Activated T-cell treated with anti-CD3 and anti-CD28 coated beads, Interleukin-2, amount 50 U/mL, for 4 hours (primary cell): Measurements from ENCODE around the gene BUB3. TPM values are rescaled to one million over a fixed set of nuclear protein-coding genes. Genes with fewer than 3 reads are reported as not detected.
"Not testable (repeated sequence)": the region's sequence is repeated elsewhere in the genome, so short reads cannot be mapped to it uniquely, and the experiment has no call there.

Experiments used
- ATAC-seq, 2 donors: fragments of 200-7000 bp; cut with Tn5 transposase; one replicate each; pipeline ENCODE4 v1.10.0; 2021
- DNase-seq: peaks from one replicate; pipeline ENCODE4 v3.0.0-alpha.2; 2020
- H3K27me3 Mint-ChIP-seq: one replicate; pipeline ENCODE4 v1.8.0; 2021; ENCODE audit warnings: low read depth, mixed read lengths
- H3K36me3 Mint-ChIP-seq: one replicate; pipeline ENCODE4 v1.8.0; 2022; ENCODE audit warnings: mixed read lengths; ENCODE audit not compliant: insufficient read depth
- H3K4me1 Mint-ChIP-seq: one replicate; pipeline ENCODE4 v1.8.0; 2021; ENCODE audit warnings: low read depth, mixed read lengths
- H3K4me3 Mint-ChIP-seq: one replicate; pipeline ENCODE4 v1.8.0; 2021; ENCODE audit warnings: mild to moderate bottlenecking, moderate library complexity, mixed read lengths
- H3K9me3 Mint-ChIP-seq: one replicate; pipeline ENCODE4 v1.8.0; 2021; ENCODE audit warnings: mixed read lengths
- total RNA-seq, 3 donors: library from RNA; stranded (reverse); gene quantifications; one replicate each; pipeline ENCODE4 v1.2.1, GENCODE V29; 2021

Gene BUB3
- total RNA-seq, 3 donors from 2014 or later, result 169 to 185 (median 173) TPM

GRCh38 chr10:123158682-123159081, 4.5 kb downstream of the BUB3 start:
- Mint-ChIP-seq H3K36me3 (peaks cover 62% of the 10 kb centered on the region), H3K9me3 (no peaks in the 10 kb centered on the region), H3K4me1 (peaks cover 73% of the 10 kb centered on the region), H3K4me3 (peak overlapping the region; percentile 9), H3K27me3 (no peaks in the 10 kb centered on the region)
- ATAC-seq, result no peak
- no peak for DNase-seq

- Mint-ChIP-seq H3K27me3 (no peaks in the 10 kb centered on the region), H3K4me1 (peaks cover 68% of the 10 kb centered on the region), H3K4me3 (peak overlapping the region; percentile 42), H3K36me3 (peaks cover 66% of the 10 kb centered on the region), H3K9me3 (no peaks in the 10 kb centered on the region)
- DNase-seq (no peak), ATAC-seq (peak; percentile 71 to 82)
These were observed 6.2 kb downstream of the BUB3 start for GRCh38 chr10:123160311-123160980.

GRCh38 chr10:123164319-123164718, 10.1 kb downstream of the BUB3 start:
- no peak for DNase-seq
- Mint-ChIP-seq H3K9me3 (no peaks in the 10 kb centered on the region), H3K4me3 (no peak overlapping the region), H3K27me3 (no peaks in the 10 kb centered on the region), H3K4me1 (peaks cover 35% of the 10 kb centered on the region), H3K36me3 (peaks cover 52% of the 10 kb centered on the region)
- ATAC-seq, result no peak

- no peak for ATAC-seq
- Mint-ChIP-seq H3K4me3 (no peak overlapping the region), H3K36me3 (peaks cover 49% of the 10 kb centered on the region), H3K4me1 (peaks cover 23% of the 10 kb centered on the region), H3K27me3 (no peaks in the 10 kb centered on the region), H3K9me3 (no peaks in the 10 kb centered on the region)
- no peak for DNase-seq
These were observed 11.4 kb downstream of the BUB3 start for GRCh38 chr10:123165445-123166072.

- peaks cover 45% of the 10 kb centered on the region for H3K36me3 Mint-ChIP-seq
- no peak for ATAC-seq
- no peak for DNase-seq
- H3K9me3 Mint-ChIP-seq, result no peaks in the 10 kb centered on the region
- H3K27me3 Mint-ChIP-seq, result no peaks in the 10 kb centered on the region
- H3K4me1 Mint-ChIP-seq, result peaks cover 13% of the 10 kb centered on the region
- no peak overlapping the region for H3K4me3 Mint-ChIP-seq
These were observed 12.4 kb downstream of the BUB3 start for GRCh38 chr10:123166618-123167017.

- H3K4me3 Mint-ChIP-seq, result no peak overlapping the region
- ATAC-seq (no peak), DNase-seq (no peak)
- no peaks in the 10 kb centered on the region for H3K9me3 Mint-ChIP-seq
- peaks cover 5% of the 10 kb centered on the region for H3K4me1 Mint-ChIP-seq
- H3K27me3 Mint-ChIP-seq, result no peaks in the 10 kb centered on the region
- peaks cover 37% of the 10 kb centered on the region for H3K36me3 Mint-ChIP-seq
These were observed 16.8 kb downstream of the BUB3 start for GRCh38 chr10:123170961-123171360.

GRCh38 chr10:123171616-123172015, 17.4 kb downstream of the BUB3 start:
- not testable (repeated sequence) for H3K27me3 Mint-ChIP-seq, ATAC-seq, H3K4me1 Mint-ChIP-seq, DNase-seq, H3K9me3 Mint-ChIP-seq, H3K4me3 Mint-ChIP-seq
- peaks cover 41% of the 10 kb centered on the region for H3K36me3 Mint-ChIP-seq

- ATAC-seq, result no peak
- no peak for DNase-seq
- Mint-ChIP-seq H3K36me3 (peaks cover 46% of the 10 kb centered on the region), H3K27me3 (no peaks in the 10 kb centered on the region), H3K9me3 (peaks cover 3% of the 10 kb centered on the region), H3K4me3 (no peak overlapping the region), H3K4me1 (no peaks in the 10 kb centered on the region)
These were observed 21.5 kb downstream of the BUB3 start for GRCh38 chr10:123175389-123176387.

- H3K4me1 Mint-ChIP-seq, result not testable (repeated sequence)
These were observed 24.2 kb downstream of the BUB3 start for GRCh38 chr10:123178390-123178789.

GRCh38 chr10:123180101-123181090, 26.2 kb downstream of the BUB3 start:
- no peak overlapping the region for H3K4me3 Mint-ChIP-seq
- H3K36me3 Mint-ChIP-seq, result peaks cover 47% of the 10 kb centered on the region

More at GRCh38 chr10:123178390-123178789, 24.2 kb downstream of the BUB3 start:
- not testable (repeated sequence) for ATAC-seq, H3K27me3 Mint-ChIP-seq, H3K9me3 Mint-ChIP-seq, DNase-seq, H3K4me3 Mint-ChIP-seq
- H3K36me3 Mint-ChIP-seq, result peaks cover 45% of the 10 kb centered on the region

GRCh38 chr10:123183724-123184123, 29.5 kb downstream of the BUB3 start:
- ATAC-seq, result no peak
- H3K4me1 Mint-ChIP-seq, result no peaks in the 10 kb centered on the region

More at GRCh38 chr10:123180101-123181090, 26.2 kb downstream of the BUB3 start:
- no peaks in the 10 kb centered on the region for H3K4me1 Mint-ChIP-seq
- DNase-seq, result no peak
- H3K9me3 Mint-ChIP-seq, result peaks cover 21% of the 10 kb centered on the region
- no peaks in the 10 kb centered on the region for H3K27me3 Mint-ChIP-seq
- ATAC-seq, result no peak

GRCh38 chr10:123187781-123188180, 33.6 kb downstream of the BUB3 start:
- H3K36me3 Mint-ChIP-seq, result peaks cover 46% of the 10 kb centered on the region
- H3K27me3 Mint-ChIP-seq, result no peaks in the 10 kb centered on the region
- no peak overlapping the region for H3K4me3 Mint-ChIP-seq
- no peak for ATAC-seq
- DNase-seq, result no peak
- H3K9me3 Mint-ChIP-seq, result peaks cover 27% of the 10 kb centered on the region
- H3K4me1 Mint-ChIP-seq, result no peaks in the 10 kb centered on the region

More at GRCh38 chr10:123183724-123184123, 29.5 kb downstream of the BUB3 start:
- peaks cover 27% of the 10 kb centered on the region for H3K9me3 Mint-ChIP-seq
- DNase-seq, result no peak
- H3K4me3 Mint-ChIP-seq, result no peak overlapping the region
- peaks cover 35% of the 10 kb centered on the region for H3K36me3 Mint-ChIP-seq
- no peaks in the 10 kb centered on the region for H3K27me3 Mint-ChIP-seq

GRCh38 chr10:123191886-123192285, 37.7 kb downstream of the BUB3 start:
- H3K9me3 Mint-ChIP-seq, result no peaks in the 10 kb centered on the region
- H3K27me3 Mint-ChIP-seq, result no peaks in the 10 kb centered on the region
- no peak overlapping the region for H3K4me3 Mint-ChIP-seq
- DNase-seq (no peak), ATAC-seq (no peak)
- peaks cover 20% of the 10 kb centered on the region for H3K36me3 Mint-ChIP-seq
- no peaks in the 10 kb centered on the region for H3K4me1 Mint-ChIP-seq
